ENCODE measurements around the gene CD247.
A peak's percentile ranks its signal among the peaks of the same experiment; 100 is the strongest.
"Not testable (repeated sequence)": the region's sequence is repeated elsewhere in the genome, so short reads cannot be mapped to it uniquely, and the experiment has no call there.

Gene CD247

GRCh38 chr1:167518331-167518700 is at the start of gene CD247:
CD247 (minus strand) TSS chr1:167518529; CDS start chr1:167518465, 64 bp downstream.
- peak in 2 of 4 experiments; percentile 47 to 59 for DNase-seq (ENCODE audit: low read depth in 4 of 4, low spot score in 1 of 4)

DNA sequence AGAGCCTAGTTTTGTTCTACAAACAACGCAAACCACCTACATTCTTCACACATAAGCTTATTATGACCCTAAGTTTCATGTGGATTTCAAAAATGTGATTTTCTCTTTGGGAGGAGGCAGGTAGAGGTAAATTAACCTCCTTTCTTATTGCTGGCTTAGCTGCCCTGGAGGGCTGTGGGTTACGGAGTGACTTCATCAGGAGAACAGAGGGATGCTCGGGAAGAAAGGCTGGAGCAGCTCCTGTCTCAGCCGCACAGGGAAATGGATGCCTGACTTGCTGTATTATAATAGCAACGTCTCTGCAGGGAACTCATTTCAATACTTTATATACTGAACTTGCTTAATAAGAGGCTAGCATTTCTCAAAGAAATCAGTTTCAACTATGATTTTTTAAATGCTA is 49.3 kb upstream of the CD247 start:
- DNase-seq (ENCODE audit: low read depth in 4 of 4, low spot score in 1 of 4), result no peak

GRCh38 chr1:167566766-167567165 is 48.4 kb upstream of the CD247 start:
- DNase-seq (ENCODE audit: low read depth in 4 of 4, low spot score in 1 of 4), result no peak

DNA sequence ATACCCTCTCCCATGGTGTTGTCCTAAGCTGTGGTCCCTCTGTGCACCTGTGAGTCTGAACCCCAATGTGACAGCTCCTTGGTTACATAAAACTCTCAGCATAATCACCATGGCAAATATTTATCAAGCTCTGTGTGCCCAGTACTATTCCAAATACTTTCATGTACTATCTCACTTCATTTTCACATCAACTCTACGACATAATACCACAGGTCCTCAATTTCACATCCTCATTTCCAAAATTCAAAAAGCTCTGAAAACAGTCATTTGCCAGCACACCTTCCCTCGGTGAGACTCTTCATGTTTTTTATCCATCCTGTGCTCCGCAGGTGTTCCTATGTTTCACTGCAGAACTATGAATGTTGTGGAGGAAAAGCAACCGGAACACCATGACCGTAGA is 47.6 kb upstream of the CD247 start:
- DNase-seq (ENCODE audit: low read depth in 4 of 4, low spot score in 1 of 4), result no peak

GRCh38 chr1:167564612-167565270 is 46.4 kb upstream of the CD247 start:
- DNase-seq (ENCODE audit: low read depth in 4 of 4, low spot score in 1 of 4), result no peak

DNA sequence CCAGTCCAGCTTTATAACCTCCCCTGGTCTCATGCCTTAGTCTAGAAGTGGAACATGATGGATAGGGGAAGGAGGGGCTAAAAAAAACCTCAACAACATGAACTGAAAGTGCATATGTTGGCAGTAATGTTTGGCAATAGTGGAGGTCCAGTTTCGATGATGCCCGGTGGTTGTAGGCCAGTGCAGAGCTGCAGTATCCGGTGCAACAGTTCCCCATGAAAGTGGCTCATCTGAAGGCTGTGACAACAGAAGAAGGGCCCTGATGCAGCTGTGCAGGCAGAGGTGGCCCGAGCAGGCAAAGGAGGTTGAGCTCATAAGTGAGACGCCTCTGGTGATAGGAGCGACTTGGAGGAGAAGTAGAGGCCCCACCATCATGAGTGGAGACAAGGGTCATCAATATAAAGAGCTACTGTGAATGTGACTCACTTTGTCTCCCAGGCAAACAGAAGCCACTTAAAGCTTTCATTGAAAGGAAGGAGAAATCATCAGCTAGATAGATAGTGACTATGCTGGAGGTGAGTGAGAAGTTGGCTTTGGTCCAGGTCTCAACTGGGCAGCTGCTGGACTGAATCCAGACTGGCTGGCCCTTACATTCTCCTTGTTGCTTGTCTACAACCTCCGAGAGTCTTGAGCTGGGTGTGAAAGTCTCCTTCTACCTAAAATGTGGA is 45.4 kb upstream of the CD247 start:
- no peak for DNase-seq (ENCODE audit: low read depth in 4 of 4, low spot score in 1 of 4)

DNA sequence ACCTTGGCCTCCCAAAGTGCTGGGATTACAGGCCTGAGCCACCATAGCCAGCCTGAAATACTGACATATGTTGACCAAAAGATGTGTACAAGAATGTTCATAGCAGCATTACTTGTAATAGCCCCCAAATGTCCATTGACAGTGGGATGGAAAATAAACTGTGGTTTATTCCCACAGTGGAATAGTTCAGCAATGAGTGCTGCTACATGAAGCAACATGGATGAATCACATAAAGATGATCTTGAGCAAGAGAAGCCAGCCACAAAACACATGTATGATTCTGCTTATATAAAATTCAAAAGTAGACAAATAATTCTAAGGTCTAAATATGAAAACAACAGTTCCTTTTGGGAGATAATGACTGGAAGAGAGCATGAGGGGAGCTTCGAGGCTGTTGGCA is 44.4 kb upstream of the CD247 start:
- DNase-seq (ENCODE audit: low read depth in 4 of 4, low spot score in 1 of 4), result no peak

DNA sequence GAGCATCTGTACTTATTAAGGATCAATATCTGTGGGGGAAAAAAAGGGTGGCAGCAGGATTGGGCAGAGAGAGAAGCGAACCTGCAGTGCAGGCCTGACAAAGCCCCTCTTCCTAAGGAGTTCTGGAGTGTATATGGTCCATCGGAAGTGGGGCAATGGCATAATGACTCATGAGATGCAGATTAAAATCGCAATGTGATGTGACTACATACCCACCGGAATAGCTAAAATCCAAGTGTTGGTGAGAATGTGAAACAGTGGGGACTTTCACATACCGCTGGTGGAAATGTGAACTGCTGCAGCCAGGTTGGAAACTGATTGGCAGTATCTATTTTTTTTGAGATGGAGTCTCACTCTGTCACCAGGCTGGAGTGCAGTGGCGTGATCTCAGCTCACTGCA is 43.4 kb upstream of the CD247 start:
- DNase-seq (ENCODE audit: low read depth in 4 of 4, low spot score in 1 of 4), result no peak

GRCh38 chr1:167555971-167556714 is 37.8 kb upstream of the CD247 start:
- DNase-seq (ENCODE audit: low read depth in 4 of 4, low spot score in 1 of 4), result peak; percentile 42 to 67 (median 49)

GRCh38 chr1:167555072-167555471 is 36.7 kb upstream of the CD247 start:
- not testable (repeated sequence) for DNase-seq (ENCODE audit: low read depth in 4 of 4, low spot score in 1 of 4)

GRCh38 chr1:167554028-167554779 is 35.9 kb upstream of the CD247 start:
- no peak for DNase-seq (ENCODE audit: low read depth in 4 of 4, low spot score in 1 of 4)

- DNase-seq (ENCODE audit: low read depth in 4 of 4, low spot score in 1 of 4), result peak; percentile 74 to 92 (median 80)
Observed at GRCh38 chr1:167553136-167554027, 35.1 kb upstream of the CD247 start, which contains the start of gene CREG1. CREG1 (minus strand) TSS chr1:167553762.

- no peak for DNase-seq (ENCODE audit: low read depth in 4 of 4, low spot score in 1 of 4)
Observed at GRCh38 chr1:167551362-167551761, 33.0 kb upstream of the CD247 start.

DNA sequence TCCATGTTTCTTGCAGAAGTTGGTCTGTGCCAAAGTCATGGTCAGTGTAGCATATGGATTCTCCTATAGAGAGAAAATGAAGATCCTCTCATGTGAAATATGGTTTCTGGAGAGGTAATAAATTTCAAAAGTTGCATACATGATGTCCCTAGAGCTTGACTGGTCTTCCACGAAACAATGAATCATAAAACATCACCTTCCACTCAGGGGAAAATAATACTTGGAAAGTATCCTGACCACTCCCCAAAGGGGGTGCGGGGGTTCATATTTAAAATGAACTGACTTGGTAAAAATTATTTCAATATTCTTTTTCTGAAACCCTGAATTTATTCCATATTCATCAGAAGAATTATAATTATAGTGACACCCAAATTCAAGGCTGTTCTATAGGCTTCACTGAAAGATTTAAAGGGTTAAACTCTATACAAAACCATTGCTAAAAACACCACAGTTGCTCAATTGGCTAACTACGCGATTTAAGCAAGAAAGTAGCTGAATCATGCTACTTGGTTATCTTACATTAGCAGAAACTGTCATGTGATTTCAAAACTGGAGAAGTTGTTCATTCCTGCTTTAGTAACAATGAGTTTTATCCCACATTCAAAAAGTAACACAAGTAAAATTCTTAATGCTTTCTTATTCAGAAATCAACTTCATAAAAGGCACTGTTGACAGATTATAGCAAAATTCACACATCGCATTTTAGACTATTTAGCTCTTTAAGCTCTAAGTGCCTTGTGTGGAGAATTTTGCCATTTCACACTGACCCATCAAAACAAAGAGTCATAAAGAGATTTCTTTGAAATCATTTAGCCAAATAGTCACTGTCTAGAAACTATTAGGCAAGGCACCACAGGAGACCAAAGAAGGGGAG is 30.0 kb upstream of the CD247 start:
- no peak for DNase-seq (ENCODE audit: low read depth in 4 of 4, low spot score in 1 of 4)

DNA sequence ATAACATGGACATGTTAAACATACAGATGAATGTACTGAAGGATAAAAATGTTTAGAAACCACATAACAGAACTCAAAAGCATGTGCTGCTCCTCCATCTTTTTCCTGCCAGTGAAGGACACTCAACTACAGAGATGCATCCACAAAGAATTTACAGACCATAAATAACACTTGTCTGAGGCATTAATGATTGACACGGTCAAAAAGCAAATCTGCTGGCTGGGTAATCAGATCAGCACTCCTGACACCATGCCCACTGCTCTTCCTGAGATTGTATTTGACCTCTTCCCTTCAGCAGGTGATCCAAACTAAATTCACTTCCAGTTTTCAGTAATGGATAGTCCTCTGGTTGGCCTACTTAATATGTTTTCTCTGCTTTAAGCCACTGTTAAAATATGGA is 28.6 kb upstream of the CD247 start:
- DNase-seq (ENCODE audit: low read depth in 4 of 4, low spot score in 1 of 4), result no peak

- DNase-seq (ENCODE audit: low read depth in 4 of 4, low spot score in 1 of 4), result no peak
Observed at GRCh38 chr1:167545349-167545748, 27.0 kb upstream of the CD247 start.

GRCh38 chr1:167544447-167545093 is 26.2 kb upstream of the CD247 start:
- DNase-seq (ENCODE audit: low read depth in 4 of 4, low spot score in 1 of 4), result no peak

DNA sequence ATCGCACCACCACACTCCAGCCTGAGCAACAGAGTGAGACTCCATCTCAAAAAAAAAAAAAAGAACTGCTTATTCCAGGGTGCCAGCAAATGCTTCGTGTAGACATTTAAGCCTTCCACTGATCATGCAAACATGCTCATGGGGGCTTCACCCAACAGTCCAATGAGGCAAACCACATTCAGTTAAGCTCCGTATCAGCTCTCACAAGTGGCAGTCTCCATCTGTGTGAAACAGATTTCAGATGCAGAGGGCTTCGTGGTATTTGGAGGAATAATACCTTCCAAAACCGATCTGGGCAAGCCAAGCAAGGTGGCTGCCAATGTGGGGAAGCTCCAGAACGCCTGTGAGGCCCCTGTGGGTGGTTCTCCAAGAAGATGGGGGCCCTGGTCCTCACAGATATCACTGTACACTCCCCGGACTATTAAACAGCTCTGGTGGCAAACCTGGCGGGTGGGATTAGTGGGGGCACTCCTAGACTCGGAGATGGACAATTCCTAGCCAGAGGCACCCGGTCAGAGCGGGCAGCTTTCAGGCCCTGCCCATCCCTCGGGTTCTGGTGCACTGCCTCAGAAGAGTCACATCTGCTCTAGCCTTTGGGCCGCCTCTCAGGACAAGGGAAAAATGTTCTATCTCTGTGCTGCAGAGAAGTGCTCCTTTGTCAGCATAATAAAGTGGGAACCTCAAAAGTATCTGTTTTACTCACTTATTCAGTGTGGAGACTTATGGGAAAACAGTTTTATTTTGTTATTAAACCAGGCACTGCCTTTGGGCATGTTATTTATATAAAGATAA is 25.1 kb upstream of the CD247 start:
- DNase-seq (ENCODE audit: low read depth in 4 of 4, low spot score in 1 of 4), result no peak
